HEK293 (cell line): ENCODE data around the gene SOCS1.

Experiments
- BCL11A ChIP-seq: fragments of 450-650 bp; formaldehyde crosslinking; IDR thresholded peaks from 2 replicates; pipeline ENCODE4 v1.5.1; 2016; ENCODE audit warnings: low read depth, missing biosample characterization, missing genetic modification characterization
- EGR2 ChIP-seq: fragments of 450-650 bp; formaldehyde crosslinking; IDR thresholded peaks from 2 replicates; pipeline ENCODE4 v1.5.1; 2016; ENCODE audit warnings: low read depth, missing biosample characterization, missing genetic modification characterization
- MEIS1 ChIP-seq: sonication (generic); formaldehyde crosslinking; IDR thresholded peaks from 2 replicates; pipeline ENCODE4 v1.8.1; 2022; ENCODE audit warnings: missing genetic modification reagents, mild to moderate bottlenecking, borderline replicate concordance
- MYNN ChIP-seq: fragments of 450-650 bp; formaldehyde crosslinking; IDR thresholded peaks from 2 replicates; pipeline ENCODE4 v1.5.1; 2016; ENCODE audit warnings: missing biosample characterization, missing genetic modification characterization, borderline replicate concordance
- OVOL3 ChIP-seq: fragments of 450-650 bp; formaldehyde crosslinking; IDR thresholded peaks from 2 replicates; pipeline ENCODE4 v1.5.1; 2016; ENCODE audit warnings: missing biosample characterization, missing genetic modification characterization
- SP7 ChIP-seq: fragments of 450-650 bp; formaldehyde crosslinking; IDR thresholded peaks from 2 replicates; pipeline ENCODE4 v1.5.1; 2016; ENCODE audit warnings: missing biosample characterization, missing genetic modification characterization
- ZBTB20 ChIP-seq: fragments of 450-650 bp; formaldehyde crosslinking; IDR thresholded peaks from 2 replicates; pipeline ENCODE4 v1.5.1; 2016; ENCODE audit warnings: missing biosample characterization, missing genetic modification characterization
- ZBTB21 ChIP-seq: fragments of 450-650 bp; formaldehyde crosslinking; IDR thresholded peaks from 2 replicates; pipeline ENCODE4 v1.5.1; 2017; ENCODE audit warnings: missing biosample characterization, missing genetic modification characterization
- ZNF114 ChIP-seq: fragments of 450-650 bp; formaldehyde crosslinking; IDR thresholded peaks from 2 replicates; pipeline ENCODE4 v1.5.0; 2017; ENCODE audit warnings: missing biosample characterization, missing genetic modification characterization
- ZNF132 ChIP-seq: fragments of 450-650 bp; formaldehyde crosslinking; IDR thresholded peaks from 2 replicates; pipeline ENCODE4 v1.5.1; 2017; ENCODE audit warnings: missing biosample characterization, missing genetic modification characterization, borderline replicate concordance
- ZNF138 ChIP-seq: fragments of 450-650 bp; formaldehyde crosslinking; IDR thresholded peaks from 2 replicates; pipeline ENCODE4 v1.5.1; 2016; ENCODE audit warnings: missing biosample characterization, missing genetic modification characterization, borderline replicate concordance
- ZNF140 ChIP-seq: fragments of 450-650 bp; formaldehyde crosslinking; IDR thresholded peaks from 2 replicates; pipeline ENCODE4 v1.5.1; 2016; ENCODE audit warnings: missing biosample characterization, missing genetic modification characterization
- ZNF157 ChIP-seq: fragments of 450-650 bp; formaldehyde crosslinking; IDR thresholded peaks from 2 replicates; pipeline ENCODE4 v1.5.1; 2016; ENCODE audit warnings: missing biosample characterization, missing genetic modification characterization
- ZNF174 ChIP-seq: fragments of 450-650 bp; formaldehyde crosslinking; IDR thresholded peaks from 2 replicates; pipeline ENCODE4 v1.5.0; 2017; ENCODE audit warnings: missing biosample characterization, mild to moderate bottlenecking, missing genetic modification characterization
- ZNF311 ChIP-seq: fragments of 450-650 bp; formaldehyde crosslinking; IDR thresholded peaks from 2 replicates; pipeline ENCODE4 v1.5.1; 2017; ENCODE audit warnings: missing biosample characterization, missing genetic modification characterization, borderline replicate concordance
- ZNF335 ChIP-seq: fragments of 450-650 bp; formaldehyde crosslinking; conservative IDR thresholded peaks from 2 replicates; pipeline ENCODE4 v1.5.1; 2016; ENCODE audit warnings: missing biosample characterization, missing genetic modification characterization
- ZNF354C ChIP-seq: fragments of 450-650 bp; formaldehyde crosslinking; IDR thresholded peaks from 2 replicates; pipeline ENCODE4 v1.5.1; 2016; ENCODE audit warnings: missing biosample characterization, missing genetic modification characterization, low read depth, borderline replicate concordance
- ZNF423 ChIP-seq: fragments of 450-650 bp; formaldehyde crosslinking; IDR thresholded peaks from 2 replicates; pipeline ENCODE4 v1.5.1; 2016; ENCODE audit warnings: missing biosample characterization, missing genetic modification characterization
- ZNF660 ChIP-seq: fragments of 450-650 bp; IDR thresholded peaks from 2 replicates; pipeline ENCODE4 v1.5.1; 2018; ENCODE audit warnings: missing biosample characterization, mild to moderate bottlenecking, missing genetic modification characterization
- ZNF768 ChIP-seq: fragments of 450-650 bp; formaldehyde crosslinking; IDR thresholded peaks from 2 replicates; pipeline ENCODE4 v1.5.1; 2018; ENCODE audit warnings: missing biosample characterization, mild to moderate bottlenecking, missing genetic modification characterization
- ZXDB ChIP-seq: fragments of 450-650 bp; formaldehyde crosslinking; IDR thresholded peaks from 2 replicates; pipeline ENCODE4 v1.5.1; 2016; ENCODE audit warnings: missing biosample characterization, missing genetic modification characterization
- TF ChIP-seq, protein P1 (sequence below): fragments of 450-650 bp; formaldehyde crosslinking; IDR thresholded peaks from 2 replicates; pipeline ENCODE4 v1.5.1; 2017; ENCODE audit warnings: missing biosample characterization, missing genetic modification characterization
- TF ChIP-seq, protein P2 (sequence below): fragments of 450-650 bp; formaldehyde crosslinking; conservative IDR thresholded peaks from 2 replicates; pipeline ENCODE4 v1.5.1; 2016; ENCODE audit warnings: low read depth, missing biosample characterization, missing genetic modification characterization
- TF ChIP-seq, protein P3 (sequence below): fragments of 450-650 bp; formaldehyde crosslinking; IDR thresholded peaks from 2 replicates; pipeline ENCODE4 v1.5.1; 2016; ENCODE audit warnings: missing biosample characterization, missing genetic modification characterization
- TF ChIP-seq, protein P4 (sequence below): fragments of 450-650 bp; IDR thresholded peaks from 2 replicates; pipeline ENCODE4 v1.5.1; 2018; ENCODE audit warnings: missing biosample characterization, mild to moderate bottlenecking, missing genetic modification characterization
- TF ChIP-seq, protein P5 (sequence below): fragments of 450-650 bp; formaldehyde crosslinking; IDR thresholded peaks from 2 replicates; pipeline ENCODE4 v1.5.1; 2016; ENCODE audit warnings: missing biosample characterization, missing genetic modification characterization
- TF ChIP-seq, protein P6 (sequence below): fragments of 450-650 bp; formaldehyde crosslinking; IDR thresholded peaks from 2 replicates; pipeline ENCODE4 v1.5.1; 2016; ENCODE audit warnings: missing biosample characterization, missing genetic modification characterization

SOCS1 gene

DNA sequence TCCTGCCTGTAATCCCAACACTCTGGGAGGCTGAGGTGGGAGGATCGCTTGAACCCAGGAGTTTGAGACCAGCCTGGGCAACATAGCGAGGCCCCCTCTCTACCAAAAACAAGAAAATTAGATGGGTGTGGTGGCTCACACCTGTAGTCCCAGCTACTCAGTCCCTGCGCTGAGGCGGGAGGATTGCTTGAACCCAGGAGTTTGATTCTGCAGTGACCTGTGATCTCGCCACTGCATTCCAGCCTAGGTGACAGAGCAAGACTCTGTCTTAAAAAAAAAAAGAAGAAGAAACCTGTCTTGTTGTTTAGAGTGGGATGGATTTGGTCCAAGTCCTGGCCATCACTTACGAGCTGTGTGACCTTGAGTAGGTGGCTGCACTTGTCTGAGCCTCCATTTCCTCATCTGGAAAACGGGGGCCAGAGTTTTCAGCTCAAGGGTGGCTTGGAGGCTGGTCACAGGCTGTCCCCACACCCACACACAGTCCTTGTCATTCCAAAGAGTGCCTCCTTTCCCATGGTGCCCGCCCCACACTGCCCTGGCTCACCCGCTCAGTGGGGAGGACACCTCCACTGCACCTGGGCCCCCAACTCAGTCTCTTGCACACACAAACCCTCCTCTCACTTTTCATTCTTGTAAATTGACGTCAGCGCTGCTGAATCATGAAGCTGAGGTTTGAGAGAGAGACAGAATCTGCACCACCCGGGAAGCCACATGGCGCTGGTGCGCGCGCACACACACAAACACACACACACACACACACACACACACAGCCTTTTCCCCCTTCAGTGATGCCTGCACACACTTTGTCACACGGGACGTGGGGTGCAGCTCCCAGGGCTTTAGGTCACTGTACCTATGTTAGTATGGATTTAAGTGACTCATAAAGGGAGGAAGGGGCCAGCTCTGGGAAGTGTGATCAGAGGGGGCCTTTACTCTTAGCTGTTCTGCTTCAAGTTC is 4.2 kb downstream of the SOCS1 start (continued):
- TF ChIP-seq ZNF311 (tag by site-specific recombination) (no peak), SP7 (tag by site-specific recombination) (0 out of 2 replicates have a peak, but pooled peaks have one; percentile 17), ZNF660 (tag by site-specific recombination) (no peak), ZNF423 (tag by site-specific recombination) (no peak), ZNF157 (tag by site-specific recombination) (no peak), MYNN (tag by site-specific recombination) (no peak), ZNF140 (no peak), OVOL3 (tag by site-specific recombination) (no peak), ZNF114 (tag by site-specific recombination) (no peak), ZNF174 (tag by site-specific recombination) (no peak), MEIS1 (CRISPR knock-in tag) (no peak), ZBTB21 (tag by site-specific recombination) (peak; percentile 71), ZNF132 (tag by site-specific recombination) (no peak), ZNF335 (tag by site-specific recombination) (no peak), ZBTB20 (tag by site-specific recombination) (no peak), ZNF768 (tag by site-specific recombination) (no peak), ZXDB (no peak), ZNF354C (no peak), ZNF138 (tag by site-specific recombination) (no peak), BCL11A (no peak), EGR2 (tag by site-specific recombination) (peak; percentile 60; the same call in 1 of the 2 replicates)
- TF ChIP-seq, protein P1, sequence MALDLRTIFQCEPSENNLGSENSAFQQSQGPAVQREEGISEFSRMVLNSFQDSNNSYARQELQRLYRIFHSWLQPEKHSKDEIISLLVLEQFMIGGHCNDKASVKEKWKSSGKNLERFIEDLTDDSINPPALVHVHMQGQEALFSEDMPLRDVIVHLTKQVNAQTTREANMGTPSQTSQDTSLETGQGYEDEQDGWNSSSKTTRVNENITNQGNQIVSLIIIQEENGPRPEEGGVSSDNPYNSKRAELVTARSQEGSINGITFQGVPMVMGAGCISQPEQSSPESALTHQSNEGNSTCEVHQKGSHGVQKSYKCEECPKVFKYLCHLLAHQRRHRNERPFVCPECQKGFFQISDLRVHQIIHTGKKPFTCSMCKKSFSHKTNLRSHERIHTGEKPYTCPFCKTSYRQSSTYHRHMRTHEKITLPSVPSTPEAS (tag by site-specific recombination): peak; percentile 63
- TF ChIP-seq, protein P2, sequence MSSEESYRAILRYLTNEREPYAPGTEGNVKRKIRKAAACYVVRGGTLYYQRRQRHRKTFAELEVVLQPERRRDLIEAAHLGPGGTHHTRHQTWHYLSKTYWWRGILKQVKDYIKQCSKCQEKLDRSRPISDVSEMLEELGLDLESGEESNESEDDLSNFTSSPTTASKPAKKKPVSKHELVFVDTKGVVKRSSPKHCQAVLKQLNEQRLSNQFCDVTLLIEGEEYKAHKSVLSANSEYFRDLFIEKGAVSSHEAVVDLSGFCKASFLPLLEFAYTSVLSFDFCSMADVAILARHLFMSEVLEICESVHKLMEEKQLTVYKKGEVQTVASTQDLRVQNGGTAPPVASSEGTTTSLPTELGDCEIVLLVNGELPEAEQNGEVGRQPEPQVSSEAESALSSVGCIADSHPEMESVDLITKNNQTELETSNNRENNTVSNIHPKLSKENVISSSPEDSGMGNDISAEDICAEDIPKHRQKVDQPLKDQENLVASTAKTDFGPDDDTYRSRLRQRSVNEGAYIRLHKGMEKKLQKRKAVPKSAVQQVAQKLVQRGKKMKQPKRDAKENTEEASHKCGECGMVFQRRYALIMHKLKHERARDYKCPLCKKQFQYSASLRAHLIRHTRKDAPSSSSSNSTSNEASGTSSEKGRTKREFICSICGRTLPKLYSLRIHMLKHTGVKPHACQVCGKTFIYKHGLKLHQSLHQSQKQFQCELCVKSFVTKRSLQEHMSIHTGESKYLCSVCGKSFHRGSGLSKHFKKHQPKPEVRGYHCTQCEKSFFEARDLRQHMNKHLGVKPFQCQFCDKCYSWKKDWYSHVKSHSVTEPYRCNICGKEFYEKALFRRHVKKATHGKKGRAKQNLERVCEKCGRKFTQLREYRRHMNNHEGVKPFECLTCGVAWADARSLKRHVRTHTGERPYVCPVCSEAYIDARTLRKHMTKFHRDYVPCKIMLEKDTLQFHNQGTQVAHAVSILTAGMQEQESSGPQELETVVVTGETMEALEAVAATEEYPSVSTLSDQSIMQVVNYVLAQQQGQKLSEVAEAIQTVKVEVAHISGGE: no peak
- TF ChIP-seq, protein P3, sequence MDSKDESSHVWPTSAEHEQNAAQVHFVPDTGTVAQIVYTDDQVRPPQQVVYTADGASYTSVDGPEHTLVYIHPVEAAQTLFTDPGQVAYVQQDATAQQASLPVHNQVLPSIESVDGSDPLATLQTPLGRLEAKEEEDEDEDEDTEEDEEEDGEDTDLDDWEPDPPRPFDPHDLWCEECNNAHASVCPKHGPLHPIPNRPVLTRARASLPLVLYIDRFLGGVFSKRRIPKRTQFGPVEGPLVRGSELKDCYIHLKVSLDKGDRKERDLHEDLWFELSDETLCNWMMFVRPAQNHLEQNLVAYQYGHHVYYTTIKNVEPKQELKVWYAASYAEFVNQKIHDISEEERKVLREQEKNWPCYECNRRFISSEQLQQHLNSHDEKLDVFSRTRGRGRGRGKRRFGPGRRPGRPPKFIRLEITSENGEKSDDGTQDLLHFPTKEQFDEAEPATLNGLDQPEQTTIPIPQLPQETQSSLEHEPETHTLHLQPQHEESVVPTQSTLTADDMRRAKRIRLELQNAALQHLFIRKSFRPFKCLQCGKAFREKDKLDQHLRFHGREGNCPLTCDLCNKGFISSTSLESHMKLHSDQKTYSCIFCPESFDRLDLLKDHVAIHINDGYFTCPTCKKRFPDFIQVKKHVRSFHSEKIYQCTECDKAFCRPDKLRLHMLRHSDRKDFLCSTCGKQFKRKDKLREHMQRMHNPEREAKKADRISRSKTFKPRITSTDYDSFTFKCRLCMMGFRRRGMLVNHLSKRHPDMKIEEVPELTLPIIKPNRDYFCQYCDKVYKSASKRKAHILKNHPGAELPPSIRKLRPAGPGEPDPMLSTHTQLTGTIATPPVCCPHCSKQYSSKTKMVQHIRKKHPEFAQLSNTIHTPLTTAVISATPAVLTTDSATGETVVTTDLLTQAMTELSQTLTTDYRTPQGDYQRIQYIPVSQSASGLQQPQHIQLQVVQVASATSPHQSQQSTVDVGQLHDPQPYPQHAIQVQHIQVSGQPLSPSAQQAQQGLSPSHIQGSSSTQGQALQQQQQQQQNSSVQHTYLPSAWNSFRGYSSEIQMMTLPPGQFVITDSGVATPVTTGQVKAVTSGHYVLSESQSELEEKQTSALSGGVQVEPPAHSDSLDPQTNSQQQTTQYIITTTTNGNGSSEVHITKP (tag by site-specific recombination): no peak
- TF ChIP-seq, protein P4, sequence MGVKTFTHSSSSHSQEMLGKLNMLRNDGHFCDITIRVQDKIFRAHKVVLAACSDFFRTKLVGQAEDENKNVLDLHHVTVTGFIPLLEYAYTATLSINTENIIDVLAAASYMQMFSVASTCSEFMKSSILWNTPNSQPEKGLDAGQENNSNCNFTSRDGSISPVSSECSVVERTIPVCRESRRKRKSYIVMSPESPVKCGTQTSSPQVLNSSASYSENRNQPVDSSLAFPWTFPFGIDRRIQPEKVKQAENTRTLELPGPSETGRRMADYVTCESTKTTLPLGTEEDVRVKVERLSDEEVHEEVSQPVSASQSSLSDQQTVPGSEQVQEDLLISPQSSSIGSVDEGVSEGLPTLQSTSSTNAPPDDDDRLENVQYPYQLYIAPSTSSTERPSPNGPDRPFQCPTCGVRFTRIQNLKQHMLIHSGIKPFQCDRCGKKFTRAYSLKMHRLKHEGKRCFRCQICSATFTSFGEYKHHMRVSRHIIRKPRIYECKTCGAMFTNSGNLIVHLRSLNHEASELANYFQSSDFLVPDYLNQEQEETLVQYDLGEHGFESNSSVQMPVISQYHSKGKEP (tag by site-specific recombination): no peak
- TF ChIP-seq, protein P5, sequence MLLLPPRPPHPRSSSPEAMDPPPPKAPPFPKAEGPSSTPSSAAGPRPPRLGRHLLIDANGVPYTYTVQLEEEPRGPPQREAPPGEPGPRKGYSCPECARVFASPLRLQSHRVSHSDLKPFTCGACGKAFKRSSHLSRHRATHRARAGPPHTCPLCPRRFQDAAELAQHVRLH (tag by site-specific recombination): no peak
- TF ChIP-seq, protein P6, sequence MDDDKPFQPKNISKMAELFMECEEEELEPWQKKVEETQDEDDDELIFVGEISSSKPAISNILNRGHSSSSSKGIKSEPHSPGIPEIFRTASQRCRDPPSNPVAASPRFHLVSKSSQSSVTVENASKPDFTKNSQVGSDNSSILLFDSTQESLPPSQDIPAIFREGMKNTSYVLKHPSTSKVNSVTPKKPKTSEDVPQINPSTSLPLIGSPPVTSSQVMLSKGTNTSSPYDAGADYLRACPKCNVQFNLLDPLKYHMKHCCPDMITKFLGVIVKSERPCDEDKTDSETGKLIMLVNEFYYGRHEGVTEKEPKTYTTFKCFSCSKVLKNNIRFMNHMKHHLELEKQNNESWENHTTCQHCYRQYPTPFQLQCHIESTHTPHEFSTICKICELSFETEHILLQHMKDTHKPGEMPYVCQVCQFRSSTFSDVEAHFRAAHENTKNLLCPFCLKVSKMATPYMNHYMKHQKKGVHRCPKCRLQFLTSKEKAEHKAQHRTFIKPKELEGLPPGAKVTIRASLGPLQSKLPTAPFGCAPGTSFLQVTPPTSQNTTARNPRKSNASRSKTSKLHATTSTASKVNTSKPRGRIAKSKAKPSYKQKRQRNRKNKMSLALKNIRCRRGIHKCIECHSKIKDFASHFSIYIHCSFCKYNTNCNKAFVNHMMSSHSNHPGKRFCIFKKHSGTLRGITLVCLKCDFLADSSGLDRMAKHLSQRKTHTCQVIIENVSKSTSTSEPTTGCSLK (tag by site-specific recombination): no peak
